Neural crest cell (in vitro differentiated cells): Measurements from ENCODE around the gene VIM. TPM values are rescaled to one million over a fixed set of nuclear protein-coding genes. Genes with fewer than 3 reads are reported as not detected.

Source experiments
- DNase-seq: peaks from one replicate; pipeline ENCODE4 v3.0.0; 2021; ENCODE audit warnings: low read depth, mixed read lengths, low spot score
- H3K27ac Mint-ChIP-seq: one replicate; pipeline ENCODE4 v1.8.0; 2021; ENCODE audit warnings: mild to moderate bottlenecking, mixed read lengths; ENCODE audit not compliant: unreplicated experiment
- H3K27me3 Mint-ChIP-seq: 2 replicates; pipeline ENCODE4 v1.8.0; 2021; ENCODE audit warnings: low read depth, mild to moderate bottlenecking, mixed read lengths
- H3K36me3 Mint-ChIP-seq: 2 replicates; pipeline ENCODE4 v1.8.0; 2021; ENCODE audit warnings: low read depth, mild to moderate bottlenecking, mixed read lengths
- H3K4me1 Mint-ChIP-seq: 2 replicates; pipeline ENCODE4 v1.8.0; 2021; ENCODE audit warnings: mixed read lengths
- H3K4me3 Mint-ChIP-seq: one replicate; pipeline ENCODE4 v1.8.0; 2021; ENCODE audit warnings: mild to moderate bottlenecking, mixed read lengths
- H3K9me3 Mint-ChIP-seq: 2 replicates; pipeline ENCODE4 v1.8.0; 2021; ENCODE audit warnings: mixed read lengths
- CTCF ChIP-seq: fragments of 200-600 bp; sonication (generic); conservative IDR thresholded peaks from 2 replicates; pipeline ENCODE4 v1.5.0; 2021; ENCODE audit warnings: antibody characterized with exemption, mild to moderate bottlenecking
- total RNA-seq: library from RNA; stranded (reverse); gene quantifications from 2 replicates; pipeline ENCODE4 v1.2.1, GENCODE V29; 2021

Gene VIM
- total RNA-seq, 1 donor from 2014 or later: 1,786 TPM

DNA sequence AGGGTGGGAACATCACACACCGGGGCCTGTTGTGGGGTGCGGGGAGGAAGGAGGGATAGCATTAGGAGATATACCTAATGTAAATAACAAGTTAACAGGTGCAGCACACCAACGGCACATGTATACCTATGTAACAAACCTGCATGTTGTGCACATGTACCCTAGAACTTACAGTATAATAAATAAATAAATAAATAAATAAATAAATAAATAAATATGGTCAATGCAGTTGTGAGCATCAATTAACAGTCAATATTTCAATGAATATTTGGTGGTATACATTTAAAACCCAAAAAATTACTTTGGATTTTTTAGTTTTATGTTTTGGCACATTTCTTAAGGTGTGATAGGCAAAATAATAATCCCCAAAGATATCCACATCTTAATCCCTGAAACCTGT is 42.2 kb upstream of the VIM start:
- TF ChIP-seq CTCF: no peak
- H3K9me3 Mint-ChIP-seq: no peaks in the 10 kb centered on the region
- H3K36me3 Mint-ChIP-seq: no peaks in the 10 kb centered on the region
- DNase-seq: no peak
- H3K27me3 Mint-ChIP-seq: no peaks in the 10 kb centered on the region
- peaks cover 9% of the 10 kb centered on the region for H3K4me1 Mint-ChIP-seq
- H3K4me3 Mint-ChIP-seq: no peak overlapping the region
- H3K27ac Mint-ChIP-seq: no peak overlapping the region

GRCh38 chr10:17188644-17189172 is 39.3 kb upstream of the VIM start:
- peaks cover 2% of the 10 kb centered on the region for H3K9me3 Mint-ChIP-seq
- no peak for TF ChIP-seq CTCF
- H3K4me1 Mint-ChIP-seq: peaks cover 9% of the 10 kb centered on the region
- H3K27me3 Mint-ChIP-seq: no peaks in the 10 kb centered on the region
- no peak overlapping the region for H3K27ac Mint-ChIP-seq
- H3K36me3 Mint-ChIP-seq: peaks cover 1% of the 10 kb centered on the region
- DNase-seq: no peak
- H3K4me3 Mint-ChIP-seq: no peak overlapping the region

- no peak for DNase-seq
- Mint-ChIP-seq H3K4me1 (peaks cover 4% of the 10 kb centered on the region), H3K9me3 (peaks cover 7% of the 10 kb centered on the region), H3K27me3 (no peaks in the 10 kb centered on the region), H3K27ac (peak overlapping the region; percentile 13), H3K4me3 (no peak overlapping the region), H3K36me3 (peaks cover 8% of the 10 kb centered on the region)
- TF ChIP-seq CTCF: no peak
Observed at GRCh38 chr10:17190602-17191001, 37.4 kb upstream of the VIM start.

GRCh38 chr10:17195083-17195482 is 33.0 kb upstream of the VIM start:
- H3K4me1 Mint-ChIP-seq: peaks cover 21% of the 10 kb centered on the region
- H3K36me3 Mint-ChIP-seq: peaks cover 10% of the 10 kb centered on the region
- no peaks in the 10 kb centered on the region for H3K27me3 Mint-ChIP-seq
- H3K4me3 Mint-ChIP-seq: no peak overlapping the region
- no peak overlapping the region for H3K27ac Mint-ChIP-seq
- peaks cover 7% of the 10 kb centered on the region for H3K9me3 Mint-ChIP-seq
- TF ChIP-seq CTCF: no peak
- no peak for DNase-seq

DNA sequence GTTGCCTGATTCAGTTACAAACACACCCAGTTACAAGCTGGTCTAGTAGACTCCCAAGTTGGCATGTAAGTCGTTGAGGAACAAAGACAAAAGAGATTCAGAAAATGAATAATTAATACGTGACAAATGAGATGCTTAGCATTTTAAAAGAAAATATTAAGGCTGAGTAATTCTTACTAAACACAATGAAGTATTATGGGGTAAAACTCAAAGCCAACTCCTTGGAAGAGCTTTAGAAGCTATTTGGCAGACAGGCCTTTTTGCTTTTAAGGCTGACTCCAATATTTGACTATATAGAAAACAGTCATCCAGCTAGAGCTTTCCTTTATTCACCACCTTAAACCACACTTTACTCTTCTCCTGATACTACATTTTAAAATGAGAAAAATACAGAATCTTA is 32.0 kb upstream of the VIM start:
- Mint-ChIP-seq H3K27ac (no peak overlapping the region), H3K4me1 (peaks cover 26% of the 10 kb centered on the region), H3K4me3 (no peak overlapping the region)

More for the DNA sequence above, 32.0 kb upstream of the VIM start:
- no peak for TF ChIP-seq CTCF
- Mint-ChIP-seq H3K9me3 (peaks cover 7% of the 10 kb centered on the region), H3K27me3 (no peaks in the 10 kb centered on the region), H3K36me3 (peaks cover 10% of the 10 kb centered on the region)
- no peak for DNase-seq
